HG03280 (cell line): ENCODE measurements around the gene SGSM1.
"Not testable (repeated sequence)": the region's sequence is repeated elsewhere in the genome, so short reads cannot be mapped to it uniquely, and the experiment has no call there.

Source experiments
- ATAC-seq: cut with Tn5 transposase; IDR thresholded peaks from one replicate; pipeline ENCODE4 v1.9.1; 2021; ENCODE audit warnings: mild to moderate bottlenecking, moderate library complexity; ENCODE audit not compliant: unreplicated experiment

SGSM1 gene

GRCh38 chr22:24887260-24887659 lies 81.2 kb downstream of the SGSM1 start:
- ATAC-seq, result no peak

- ATAC-seq, result no peak
Measured at GRCh38 chr22:24893341-24894070, 87.5 kb downstream of the SGSM1 start.

DNA sequence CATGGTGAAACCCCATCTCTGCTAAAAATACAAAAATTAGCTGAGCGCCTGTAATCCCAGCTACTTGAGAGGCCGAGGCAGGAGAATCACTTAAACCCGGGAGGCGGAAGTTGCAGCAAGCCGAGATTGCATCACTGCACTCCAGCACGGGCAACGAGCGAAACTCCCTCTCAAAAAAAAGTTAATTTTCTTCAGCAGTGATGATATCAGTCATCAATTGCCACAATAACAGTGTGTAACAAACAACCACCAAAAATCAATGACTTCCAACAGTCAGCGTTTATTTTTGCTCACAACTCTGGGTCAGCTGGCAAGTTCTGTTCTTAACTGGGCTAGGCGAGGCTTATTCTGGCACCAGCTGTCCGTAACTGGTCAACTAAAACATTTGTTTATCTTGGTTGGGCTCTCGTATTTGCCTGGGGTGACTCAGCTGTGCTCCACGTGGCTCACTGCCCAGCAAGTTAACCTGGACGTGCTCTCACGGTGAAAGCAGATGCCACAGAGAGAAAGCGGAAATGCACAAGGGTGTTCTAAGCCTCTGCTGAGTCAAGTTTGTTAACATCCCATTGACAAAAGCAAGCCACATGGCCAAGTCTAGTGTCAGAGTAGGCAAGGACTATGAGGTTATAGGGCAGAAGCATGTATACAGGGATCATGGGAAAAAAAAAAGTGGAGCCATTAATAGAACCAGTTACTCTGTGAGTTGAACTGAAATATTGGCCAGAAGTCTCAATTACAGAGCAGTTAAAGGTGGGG lies 88.4 kb downstream of the SGSM1 start:
- ATAC-seq, result no peak

DNA sequence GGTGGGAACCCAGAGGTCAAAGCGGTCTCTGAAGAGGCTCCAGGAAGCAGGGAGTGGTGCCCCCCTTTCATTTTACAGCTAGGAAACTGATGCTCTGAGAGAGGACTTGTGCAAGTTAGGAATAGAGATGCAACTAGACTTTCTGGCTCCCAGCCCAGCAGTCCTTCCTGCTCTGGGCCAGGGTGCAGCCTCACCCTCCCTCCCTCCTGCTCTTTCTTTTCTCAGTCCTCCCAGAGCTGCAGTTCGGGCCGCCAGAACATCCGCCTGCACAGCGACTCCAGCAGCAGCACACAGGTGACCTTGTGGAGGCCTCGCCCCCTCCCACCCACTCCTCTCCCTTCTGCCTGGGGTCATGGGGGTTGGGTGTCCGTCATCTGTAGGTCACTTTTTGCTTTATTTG lies 89.0 kb downstream of the SGSM1 start:
- ATAC-seq, result no peak

GRCh38 chr22:24901448-24901847 lies 95.4 kb downstream of the SGSM1 start:
- ATAC-seq, result no peak

GRCh38 chr22:24905909-24906308 lies 99.9 kb downstream of the SGSM1 start:
- no peak for ATAC-seq

GRCh38 chr22:24907101-24907500 lies 101.1 kb downstream of the SGSM1 start:
- ATAC-seq, result not testable (repeated sequence)

DNA sequence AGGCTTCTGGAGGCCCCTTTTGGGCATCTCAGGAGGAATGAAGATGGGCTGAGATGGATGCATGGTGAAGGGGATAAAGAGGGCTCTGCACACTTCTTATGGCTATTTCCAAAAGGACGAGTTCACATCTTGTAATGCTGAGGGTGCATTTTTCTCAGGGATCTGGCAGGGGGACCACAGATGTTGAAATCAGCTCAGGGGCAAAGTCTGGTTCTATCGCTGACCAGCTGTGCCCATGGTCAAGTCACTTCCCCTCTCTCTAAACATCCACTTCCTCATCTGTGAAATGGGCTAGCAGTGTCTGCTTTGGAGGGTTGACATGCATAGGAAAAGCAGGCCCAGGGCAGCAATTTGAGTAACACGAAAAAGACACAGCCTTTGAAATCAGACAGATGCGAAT lies 114.0 kb downstream of the SGSM1 start:
- ATAC-seq, result no peak

GRCh38 chr22:24925586-24926427 lies 119.8 kb downstream of the SGSM1 start:
- ATAC-seq, result no peak

GRCh38 chr22:24926428-24926725 lies 120.4 kb downstream of the SGSM1 start:
- no peak for ATAC-seq

GRCh38 chr22:24926849-24927579 lies 121.0 kb downstream of the SGSM1 start:
- ATAC-seq, result no peak

DNA sequence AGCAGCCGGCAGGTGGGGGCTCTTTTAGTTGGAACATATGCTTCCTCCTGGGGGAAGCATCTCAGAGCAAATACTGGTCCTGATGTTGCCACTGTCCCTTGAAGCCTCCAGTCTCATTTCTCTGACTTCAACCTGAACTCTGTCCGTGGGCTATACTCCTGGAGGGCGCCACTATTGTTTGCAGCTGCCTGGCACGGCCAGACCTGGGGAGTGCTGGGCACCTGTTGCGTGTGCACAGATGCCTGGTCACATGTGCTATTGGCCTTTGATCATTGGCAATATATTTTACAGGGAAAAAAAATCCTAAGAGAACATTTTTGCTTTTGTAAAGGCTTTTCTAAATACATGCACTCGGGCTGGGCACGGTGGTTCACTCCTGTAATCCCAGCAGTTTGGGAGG lies 122.3 kb downstream of the SGSM1 start:
- ATAC-seq, result no peak

- ATAC-seq, result no peak
Measured at GRCh38 chr22:24930678-24931077, 124.7 kb downstream of the SGSM1 start.

DNA sequence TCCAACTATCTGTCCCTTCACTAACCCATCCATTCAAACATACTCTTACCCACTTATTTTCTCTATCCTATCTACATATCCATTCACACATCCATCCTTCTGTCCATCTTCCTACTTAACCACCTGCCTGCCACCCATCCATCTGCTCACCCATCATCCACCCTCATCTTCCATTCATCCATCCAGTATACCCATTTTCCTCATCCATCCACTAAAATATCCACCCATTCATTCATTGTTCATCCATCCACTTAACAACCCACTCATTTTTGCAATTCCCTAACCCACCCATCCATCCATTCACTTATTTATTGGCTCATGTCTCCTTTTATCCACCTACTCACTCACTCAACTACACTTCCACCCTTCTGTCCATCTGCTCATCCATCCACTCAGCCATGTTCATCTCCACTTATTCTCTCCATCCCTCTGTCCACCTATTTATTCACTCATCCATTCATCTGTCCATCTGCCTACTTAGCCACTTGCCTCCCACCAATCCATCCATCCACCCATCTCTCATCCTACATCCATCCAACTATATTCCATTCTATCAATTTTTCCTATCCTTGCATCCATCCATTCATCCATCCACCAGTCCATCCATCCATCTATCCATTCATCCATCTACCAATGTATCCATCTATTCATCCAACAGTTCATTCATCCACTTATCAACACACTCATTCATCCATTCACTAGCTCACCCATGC lies 129.9 kb downstream of the SGSM1 start:
- no peak for ATAC-seq

DNA sequence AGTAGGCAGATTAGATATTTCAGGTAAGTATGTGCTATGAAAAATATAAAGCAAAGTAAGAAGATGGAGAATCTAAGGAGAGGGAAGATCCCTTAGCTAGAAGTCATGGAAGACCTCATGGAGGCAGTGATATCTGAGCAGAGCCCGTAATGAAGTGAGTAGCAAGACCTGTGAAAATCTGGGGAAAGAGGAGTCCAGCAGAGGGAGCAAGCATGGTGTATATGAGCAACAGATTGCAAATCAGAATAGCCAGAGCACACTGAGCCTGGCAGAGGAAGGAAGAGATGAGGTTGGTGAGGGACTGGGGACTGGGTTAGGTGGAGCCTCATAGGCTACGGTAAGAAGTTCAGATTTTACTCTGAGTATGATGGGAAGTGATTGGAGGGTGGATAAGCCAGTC lies 131.1 kb downstream of the SGSM1 start:
- no peak for ATAC-seq

- ATAC-seq, result no peak
Measured at GRCh38 chr22:24938741-24939341, 132.8 kb downstream of the SGSM1 start.

DNA sequence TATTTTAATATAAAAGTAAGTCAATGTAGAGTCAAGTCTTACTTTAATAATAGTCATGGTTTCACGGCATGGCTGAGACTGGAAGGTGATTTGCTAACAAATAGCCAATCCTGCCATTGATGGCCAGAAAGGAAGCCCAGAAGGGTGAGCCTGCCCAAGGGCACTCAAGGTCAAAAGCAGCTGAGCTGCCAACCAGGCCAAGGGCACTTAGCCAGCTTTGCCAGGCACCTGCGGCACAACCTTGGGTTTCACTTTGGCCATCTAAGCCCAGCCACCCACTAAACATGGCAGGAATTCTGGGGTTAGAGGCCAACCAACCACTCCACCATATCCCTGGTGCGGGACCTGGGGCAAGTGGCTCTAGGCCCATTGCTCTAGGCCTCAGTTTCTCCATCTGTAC lies 136.3 kb downstream of the SGSM1 start:
- ATAC-seq, result no peak

DNA sequence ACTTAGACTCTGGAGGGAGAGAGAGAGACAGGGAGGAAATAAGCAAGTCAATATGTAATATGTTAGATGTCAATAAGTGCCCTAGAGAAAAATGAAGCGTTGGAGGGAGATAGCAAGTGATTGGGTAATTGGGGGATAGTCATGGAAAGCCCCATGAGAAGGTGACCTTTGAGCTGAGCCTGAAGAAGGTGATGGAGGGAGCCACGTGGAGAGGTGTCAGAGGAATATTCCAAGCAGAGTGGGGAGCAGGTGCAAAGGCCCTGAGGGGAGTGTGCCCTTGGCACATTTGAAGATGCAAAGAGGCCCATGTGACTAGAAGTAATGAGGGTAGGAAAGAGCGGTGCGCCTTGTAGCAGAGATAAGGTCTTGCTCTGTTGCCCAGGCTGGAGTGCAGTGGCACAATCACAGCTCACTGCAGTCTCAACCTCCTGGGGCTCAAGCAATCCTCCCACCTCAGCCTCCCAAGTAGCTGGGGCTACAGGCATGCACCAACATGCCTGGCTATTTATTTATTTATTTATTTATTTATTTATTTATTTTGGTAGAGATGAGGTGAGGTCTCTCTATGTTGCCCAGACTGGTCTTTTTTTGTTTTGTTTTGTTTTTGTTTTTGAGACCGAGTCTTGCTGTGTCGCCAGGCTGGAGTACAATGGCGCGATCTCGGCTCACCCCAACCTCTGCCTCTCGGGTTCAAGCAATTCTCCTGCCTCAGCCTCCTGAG lies 138.4 kb downstream of the SGSM1 start:
- no peak for ATAC-seq

DNA sequence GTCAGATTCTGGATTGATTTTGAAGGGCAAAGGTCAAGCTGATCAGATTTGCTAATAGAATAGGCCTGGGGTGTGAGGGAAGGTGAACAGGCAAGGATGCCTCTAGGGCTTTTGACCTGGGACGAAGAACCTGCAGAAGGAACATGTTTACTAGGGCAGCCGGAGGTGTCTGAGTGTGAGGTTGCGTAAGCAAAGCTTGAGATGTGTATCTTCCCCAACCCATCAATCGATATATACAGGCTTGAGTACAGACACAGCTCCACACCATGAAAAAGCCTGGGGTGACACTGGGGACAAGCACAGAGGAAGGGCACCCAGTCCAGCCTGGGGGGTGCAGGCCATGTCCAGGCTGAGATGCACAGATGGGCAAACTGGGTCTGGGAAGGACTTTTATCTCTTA lies 139.4 kb downstream of the SGSM1 start:
- ATAC-seq, result no peak
